Measurements from ENCODE around the gene AHR.

AHR gene

DNA sequence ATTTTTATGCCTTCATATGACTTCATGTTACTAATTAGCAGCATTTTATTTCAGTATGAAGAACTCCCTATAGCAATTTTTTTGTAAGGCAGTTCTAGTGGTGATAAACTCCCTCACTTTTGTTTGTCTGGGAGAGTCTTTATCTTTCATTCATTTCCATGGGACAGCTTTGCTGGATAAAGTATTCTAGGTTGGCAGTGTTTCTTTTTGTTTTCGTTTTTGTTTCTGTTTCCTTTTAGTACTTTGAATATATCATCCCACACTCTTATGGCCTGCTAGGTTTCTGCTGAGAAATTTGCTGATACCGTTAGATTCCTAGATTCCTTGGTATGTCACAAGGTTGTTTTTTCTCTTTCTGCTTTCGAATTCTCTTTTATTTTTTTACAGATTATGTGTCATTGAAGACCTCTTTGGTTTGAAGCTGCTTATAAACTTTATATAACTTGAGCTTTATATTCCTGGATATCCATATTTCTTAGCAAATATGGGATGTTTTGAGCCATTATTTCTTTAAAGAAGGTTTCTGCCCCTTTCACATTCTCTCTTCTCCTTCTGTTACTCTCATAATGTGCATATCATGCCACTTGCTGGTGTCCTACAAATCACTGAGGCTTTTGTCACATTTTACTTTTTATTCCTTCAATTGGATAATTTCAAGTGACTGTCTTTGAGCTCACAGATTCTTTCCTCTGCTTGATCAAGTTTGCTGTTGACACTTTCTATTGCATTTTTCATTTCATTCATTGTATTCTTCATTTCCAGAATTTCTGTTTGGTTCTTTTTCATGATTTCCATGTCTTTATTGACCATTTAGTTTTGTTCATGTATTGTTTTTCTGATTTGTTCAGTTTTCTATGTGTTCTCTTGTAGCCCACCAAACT is 28.9 kb upstream of the AHR start:
- Histone ChIP-seq H3K27ac (ENCODE audit: poor library complexity, severe bottlenecking) (no peak overlapping the region), H3K27me3 (ENCODE audit: insufficient read depth, poor library complexity, severe bottlenecking) (no peaks in the 10 kb centered on the region), H3K9me3 (ENCODE audit: severe bottlenecking) (peaks cover 14% of the 10 kb centered on the region), H3K36me3 (ENCODE audit: low read depth) (no peaks in the 10 kb centered on the region), H3K4me3 (ENCODE audit: severe bottlenecking) (no peak overlapping the region), H3K4me1 (ENCODE audit: insufficient read depth, poor library complexity, severe bottlenecking) (peaks cover 5% of the 10 kb centered on the region)
- TF ChIP-seq CTCF (IDR thresholded peaks at IDR 0.05; ENCODE audit: poor library complexity, severe bottlenecking), result no peak
- DNase-seq (ENCODE audit: low spot score) (no peak), ATAC-seq (ENCODE audit: low read depth) (no peak)

- Histone ChIP-seq H3K27ac (ENCODE audit: poor library complexity, severe bottlenecking) (peak overlapping the region; percentile 67), H3K36me3 (ENCODE audit: low read depth) (no peaks in the 10 kb centered on the region), H3K4me3 (ENCODE audit: severe bottlenecking) (no peak overlapping the region), H3K4me1 (ENCODE audit: insufficient read depth, poor library complexity, severe bottlenecking) (peaks cover 29% of the 10 kb centered on the region), H3K9me3 (ENCODE audit: severe bottlenecking) (peaks cover 5% of the 10 kb centered on the region), H3K27me3 (ENCODE audit: insufficient read depth, poor library complexity, severe bottlenecking) (no peaks in the 10 kb centered on the region)
- peak; percentile 43; the same call in 1 of the 3 replicates for ATAC-seq (ENCODE audit: low read depth)
- DNase-seq (ENCODE audit: low spot score), result no peak
- TF ChIP-seq CTCF (IDR thresholded peaks at IDR 0.05; ENCODE audit: poor library complexity, severe bottlenecking), result no peak
Measured at GRCh38 chr7:17274551-17275245, 23.8 kb upstream of the AHR start.

DNA sequence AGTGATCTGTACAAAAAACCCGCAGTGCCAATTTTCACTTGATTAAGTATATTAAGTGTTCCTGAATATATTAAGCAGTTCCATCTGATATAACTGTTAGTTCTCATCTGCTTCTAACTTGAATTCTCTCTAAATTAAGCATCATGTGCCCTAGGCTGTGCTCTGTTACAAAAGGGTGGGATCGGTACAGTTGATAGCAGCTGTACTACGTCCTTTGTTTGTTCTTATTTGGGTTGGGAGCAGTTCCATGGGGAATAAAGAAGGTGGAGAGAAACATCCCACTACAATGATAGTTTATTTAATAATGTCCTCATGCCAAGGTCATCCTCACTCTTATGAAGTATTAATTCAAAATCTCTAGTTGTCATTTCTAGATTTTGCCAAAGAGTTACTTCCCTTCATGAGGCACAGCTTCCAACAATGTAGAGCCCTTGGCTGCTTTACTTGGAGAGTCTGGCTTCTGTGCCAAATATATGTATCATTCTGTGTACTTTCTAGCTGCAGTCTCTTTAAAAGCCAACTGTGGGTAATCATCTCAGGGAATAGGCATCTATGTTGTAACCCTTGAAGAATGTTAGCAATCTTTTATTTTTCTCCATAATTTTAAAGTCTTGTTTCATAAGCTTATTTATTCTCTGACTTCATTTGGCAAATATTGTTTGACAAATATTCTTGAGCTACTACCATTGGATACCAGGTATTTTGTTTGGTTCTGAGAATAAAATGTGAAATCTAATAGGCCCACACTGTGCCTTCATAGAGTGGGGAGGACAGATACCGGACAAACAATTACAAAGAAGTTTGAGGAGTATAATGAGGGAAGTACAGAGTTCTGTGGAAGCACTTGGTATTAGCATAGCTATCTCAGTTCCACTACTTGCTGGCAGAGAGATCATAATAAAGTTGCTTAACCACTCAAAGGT is 22.4 kb upstream of the AHR start:
- H3K36me3 ChIP-seq (ENCODE audit: low read depth), result no peaks in the 10 kb centered on the region
- no peaks in the 10 kb centered on the region for H3K9me3 ChIP-seq (ENCODE audit: severe bottlenecking)
- no peak for TF ChIP-seq CTCF (IDR thresholded peaks at IDR 0.05; ENCODE audit: poor library complexity, severe bottlenecking)
- no peak overlapping the region for H3K4me3 ChIP-seq (ENCODE audit: severe bottlenecking)
- ATAC-seq (ENCODE audit: low read depth) (peak; percentile 96), DNase-seq (ENCODE audit: low spot score) (no peak)
- peak overlapping the region; percentile 67 for H3K27ac ChIP-seq (ENCODE audit: poor library complexity, severe bottlenecking)
- H3K4me1 ChIP-seq (ENCODE audit: insufficient read depth, poor library complexity, severe bottlenecking), result peaks cover 29% of the 10 kb centered on the region
- no peaks in the 10 kb centered on the region for H3K27me3 ChIP-seq (ENCODE audit: insufficient read depth, poor library complexity, severe bottlenecking)

GRCh38 chr7:17279061-17279460 is 19.4 kb upstream of the AHR start:
- Histone ChIP-seq H3K27ac (ENCODE audit: poor library complexity, severe bottlenecking) (no peak overlapping the region), H3K36me3 (ENCODE audit: low read depth) (no peaks in the 10 kb centered on the region), H3K9me3 (ENCODE audit: severe bottlenecking) (no peaks in the 10 kb centered on the region), H3K4me3 (ENCODE audit: severe bottlenecking) (no peak overlapping the region), H3K27me3 (ENCODE audit: insufficient read depth, poor library complexity, severe bottlenecking) (no peaks in the 10 kb centered on the region), H3K4me1 (ENCODE audit: insufficient read depth, poor library complexity, severe bottlenecking) (peaks cover 29% of the 10 kb centered on the region)
- no peak for TF ChIP-seq CTCF (IDR thresholded peaks at IDR 0.05; ENCODE audit: poor library complexity, severe bottlenecking)
- DNase-seq (ENCODE audit: low spot score) (no peak), ATAC-seq (ENCODE audit: low read depth) (no peak)
